HEK293T (cell line): ENCODE data around the gene FCN2.

Experiments
- CTCF ChIA-PET: fragments of 350-600 bp; formaldehyde crosslinking; extraction: SDS; loops from one replicate; lab custom pipeline; 2021; ENCODE audit warnings: antibody characterized with exemption, inconsistent platforms; lab: Yijun Ruan, JAX
- POLR2A ChIA-PET: fragments of 350-600 bp; formaldehyde crosslinking; extraction: SDS; loops from one replicate; lab custom pipeline; 2020; ENCODE audit warnings: antibody characterized with exemption, inconsistent platforms; lab: Yijun Ruan, JAX
- DNase-seq: peaks from one replicate; pipeline ENCODE4 v3.0.0; 2012; ENCODE audit warnings: mixed read lengths; ENCODE audit errors: extremely low spot score
- ARNT ChIP-seq: fragments of 450-650 bp; IDR thresholded peaks from 2 replicates; pipeline ENCODE4 v1.6.1; 2017; ENCODE audit warnings: mild to moderate bottlenecking
- BHLHE40 ChIP-seq: fragments of 450-650 bp; IDR thresholded peaks from 2 replicates; pipeline ENCODE4 v1.6.1; 2016; ENCODE audit warnings: mild to moderate bottlenecking, moderate library complexity, borderline replicate concordance
- CTBP1 ChIP-seq: fragments of 450-650 bp; IDR thresholded peaks from 2 replicates; pipeline ENCODE4 v1.6.1; 2016; ENCODE audit warnings: borderline replicate concordance
- ELF4 ChIP-seq: fragments of 450-650 bp; IDR thresholded peaks from 2 replicates; pipeline ENCODE4 v1.6.1; 2017; ENCODE audit warnings: antibody characterized with exemption
- FOXA1 ChIP-seq: fragments of 450-650 bp; IDR thresholded peaks from 2 replicates; pipeline ENCODE4 v1.6.1; 2016; ENCODE audit warnings: mild to moderate bottlenecking
- FOXK2 ChIP-seq: fragments of 450-650 bp; IDR thresholded peaks from 2 replicates; pipeline ENCODE4 v1.6.1; 2016; ENCODE audit warnings: mild to moderate bottlenecking
- FOXM1 ChIP-seq: fragments of 450-650 bp; IDR thresholded peaks from 2 replicates; pipeline ENCODE4 v1.6.1; 2017; ENCODE audit warnings: mild to moderate bottlenecking, borderline replicate concordance
- HDGF ChIP-seq: fragments of 450-650 bp; IDR thresholded peaks from 2 replicates; pipeline ENCODE4 v1.6.1; 2017; ENCODE audit warnings: antibody characterized with exemption, borderline replicate concordance
- L3MBTL2 ChIP-seq: fragments of 450-650 bp; conservative IDR thresholded peaks from 2 replicates; pipeline ENCODE4 v1.6.1; 2016; ENCODE audit warnings: mild to moderate bottlenecking
- LEF1 ChIP-seq: fragments of 450-650 bp; IDR thresholded peaks from 2 replicates; pipeline ENCODE4 v1.6.1; 2017; ENCODE audit warnings: mild to moderate bottlenecking, borderline replicate concordance
- NFRKB ChIP-seq: fragments of 450-650 bp; IDR thresholded peaks from 2 replicates; pipeline ENCODE4 v1.6.1; 2016; ENCODE audit warnings: mild to moderate bottlenecking, moderate library complexity
- SP1 ChIP-seq: fragments of 450-650 bp; IDR thresholded peaks from 2 replicates; pipeline ENCODE4 v1.6.1; 2017
- SUZ12 ChIP-seq: fragments of 450-650 bp; IDR thresholded peaks from 2 replicates; pipeline ENCODE4 v1.6.1; 2016; ENCODE audit warnings: mild to moderate bottlenecking
- TARDBP ChIP-seq: fragments of 450-650 bp; IDR thresholded peaks from 2 replicates; pipeline ENCODE4 v1.6.1; 2016
- ZNF384 ChIP-seq: fragments of 450-650 bp; IDR thresholded peaks from 2 replicates; pipeline ENCODE4 v1.6.1; 2016
- TF ChIP-seq, protein P1 (sequence below): fragments of 450-650 bp; IDR thresholded peaks from 2 replicates; pipeline ENCODE4 v1.6.1; 2016

FCN2 gene

GRCh38 chr9:134932606-134933005 is 52.0 kb downstream of the FCN2 start:
- CTCF ChIA-PET, result no interaction called here
- no peak for TF ChIP-seq L3MBTL2
- TF ChIP-seq HDGF, result no peak
- TF ChIP-seq CTBP1, result no peak
- TF ChIP-seq FOXA1, result no peak
- TF ChIP-seq ELF4, result no peak
- TF ChIP-seq SUZ12, result no peak
- TF ChIP-seq LEF1, result no peak
- no peak for TF ChIP-seq ARNT
- POLR2A ChIA-PET, result no interaction called here
- no peak for DNase-seq

DNA sequence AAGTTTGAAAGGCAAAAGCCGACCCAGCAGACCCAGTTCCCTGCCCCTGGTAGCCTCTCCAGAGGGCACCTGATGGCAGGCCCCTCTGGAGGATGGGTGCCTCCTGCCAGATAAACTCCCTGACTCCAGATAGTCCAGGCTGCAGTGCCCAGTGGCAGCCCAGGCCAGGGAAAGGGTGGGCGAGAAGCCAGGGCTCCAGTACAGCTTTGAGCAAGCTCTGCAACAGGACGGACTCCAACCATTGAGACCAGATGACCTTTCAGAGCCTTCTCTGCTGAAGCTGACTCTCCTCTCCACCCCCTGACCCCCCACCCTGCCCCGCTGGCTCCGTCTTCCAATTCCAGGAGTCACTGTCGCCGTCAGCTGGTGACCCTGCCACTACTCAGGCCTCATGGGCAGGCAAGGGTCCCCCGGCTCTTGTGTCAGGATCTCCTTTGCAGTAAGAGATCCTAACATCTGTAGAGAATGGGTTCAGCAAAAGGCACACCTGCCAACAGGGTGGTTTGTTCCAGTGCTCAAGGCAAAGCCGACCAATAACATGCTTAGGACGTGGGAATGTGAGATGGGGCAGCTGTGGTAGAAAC is 52.6 kb downstream of the FCN2 start:
- ChIA-PET POLR2A (no interaction called here), CTCF (no interaction called here)
- no peak for TF ChIP-seq LEF1
- TF ChIP-seq HDGF, result no peak
- no peak for TF ChIP-seq NFRKB
- TF ChIP-seq TARDBP, result no peak
- TF ChIP-seq, protein P1, sequence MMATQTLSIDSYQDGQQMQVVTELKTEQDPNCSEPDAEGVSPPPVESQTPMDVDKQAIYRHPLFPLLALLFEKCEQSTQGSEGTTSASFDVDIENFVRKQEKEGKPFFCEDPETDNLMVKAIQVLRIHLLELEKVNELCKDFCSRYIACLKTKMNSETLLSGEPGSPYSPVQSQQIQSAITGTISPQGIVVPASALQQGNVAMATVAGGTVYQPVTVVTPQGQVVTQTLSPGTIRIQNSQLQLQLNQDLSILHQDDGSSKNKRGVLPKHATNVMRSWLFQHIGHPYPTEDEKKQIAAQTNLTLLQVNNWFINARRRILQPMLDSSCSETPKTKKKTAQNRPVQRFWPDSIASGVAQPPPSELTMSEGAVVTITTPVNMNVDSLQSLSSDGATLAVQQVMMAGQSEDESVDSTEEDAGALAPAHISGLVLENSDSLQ, result no peak
- no peak for TF ChIP-seq FOXA1
- no peak for TF ChIP-seq CTBP1
- no peak for TF ChIP-seq L3MBTL2
- no peak for TF ChIP-seq ZNF384
- TF ChIP-seq FOXK2, result no peak
- TF ChIP-seq ELF4, result no peak
- TF ChIP-seq FOXM1, result no peak
- DNase-seq, result no peak

GRCh38 chr9:134935056-134935640 is 54.5 kb downstream of the FCN2 start:
- TF ChIP-seq FOXK2, result no peak
- no peak for TF ChIP-seq TARDBP
- no peak for TF ChIP-seq ZNF384
- TF ChIP-seq ARNT, result no peak
- TF ChIP-seq, protein P1, result no peak
- TF ChIP-seq LEF1, result no peak
- ChIA-PET CTCF (no interaction called here), POLR2A (no interaction called here)
- no peak for DNase-seq

- TF ChIP-seq LEF1 (no peak), ZNF384 (no peak), CTBP1 (no peak), HDGF (no peak), SUZ12 (no peak), TARDBP (no peak), FOXK2 (no peak), L3MBTL2 (no peak), FOXM1 (no peak), ELF4 (no peak), FOXA1 (no peak), ARNT (no peak), SP1 (no peak), BHLHE40 (no peak)
- TF ChIP-seq, protein P1, result no peak
- ChIA-PET POLR2A (no interaction called here), CTCF (no interaction called here)
These were observed 55.2 kb downstream of the FCN2 start for GRCh38 chr9:134935701-134936345.

DNA sequence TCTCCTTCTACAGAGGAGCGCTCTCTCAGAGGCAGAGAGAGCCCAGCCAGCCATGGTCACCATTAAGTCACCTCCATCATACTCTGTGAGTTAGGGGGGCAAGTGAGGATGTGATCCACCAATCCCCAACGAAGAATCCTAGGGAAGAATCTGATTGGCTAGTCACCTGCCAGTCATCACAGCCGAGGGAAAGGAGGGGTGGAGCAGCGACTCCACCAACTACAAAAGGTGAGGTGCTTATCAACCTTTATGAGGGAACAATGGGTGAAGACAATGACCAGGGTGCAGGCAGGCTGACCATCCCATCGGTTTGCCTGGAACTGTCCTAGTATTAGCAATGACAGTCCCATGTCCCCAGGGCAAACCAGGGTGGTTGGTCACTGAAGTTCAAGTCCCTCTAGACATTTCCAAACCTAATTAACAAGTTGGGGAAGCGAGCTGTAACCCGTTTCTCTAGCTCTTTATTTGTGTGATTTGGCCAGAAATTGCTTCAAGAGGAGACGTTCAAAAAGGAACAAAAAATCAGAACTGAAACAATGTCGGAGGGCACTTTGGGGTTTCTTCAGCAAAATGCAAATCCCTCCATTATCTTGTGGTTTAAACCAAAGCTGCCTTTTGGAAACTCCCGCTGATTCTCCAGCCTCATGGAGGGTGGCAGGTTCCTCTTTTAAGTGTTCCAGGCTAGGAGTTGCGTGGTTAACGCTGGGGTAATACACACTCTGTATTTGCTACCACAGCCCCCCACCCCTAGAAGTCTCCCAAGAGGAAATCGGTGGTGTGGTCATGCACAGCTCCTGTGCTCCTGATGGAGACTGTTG is 55.9 kb downstream of the FCN2 start:
- no peak for DNase-seq
- TF ChIP-seq ARNT (no peak), TARDBP (no peak), FOXM1 (no peak), NFRKB (no peak)
- TF ChIP-seq, protein P1, result peak; percentile 89
- POLR2A ChIA-PET, result no interaction called here
- CTCF ChIA-PET, result no interaction called here

More at GRCh38 chr9:134935701-134936345, 55.2 kb downstream of the FCN2 start:
- no peak for DNase-seq
